HAP-1 (cell line): ENCODE data around the gene HMGXB3.

Source experiments
- DNase-seq, 2 experiments: peaks; one replicate each; pipeline ENCODE4 v3.0.0-alpha.2; 2016 to 2020; ENCODE audit warnings: low spot score in 2 of 2
- H3K27me3 ChIP-seq: fragments of 250-450 bp; sonication (Bioruptor Pico); 2 replicates; pipeline ENCODE4 v1.5.1; 2020; ENCODE audit warnings: low read depth, mild to moderate bottlenecking, moderate library complexity
- H3K36me3 ChIP-seq: fragments of 250-450 bp; sonication (Bioruptor Pico); replicated peaks from 2 replicates; pipeline ENCODE4 v1.5.1; 2020; ENCODE audit warnings: mild to moderate bottlenecking
- H3K4me1 ChIP-seq: fragments of 250-450 bp; sonication (Bioruptor Pico); 2 replicates; pipeline ENCODE4 v1.5.1; 2020; ENCODE audit warnings: mild to moderate bottlenecking
- H3K4me3 ChIP-seq: fragments of 250-450 bp; sonication (Bioruptor Pico); 2 replicates; pipeline ENCODE4 v1.5.1; 2020; ENCODE audit warnings: mild to moderate bottlenecking, moderate library complexity
- H3K9me3 ChIP-seq: fragments of 250-450 bp; sonication (Bioruptor Pico); 2 replicates; pipeline ENCODE4 v1.5.1; 2020; ENCODE audit warnings: mild to moderate bottlenecking, moderate library complexity
- in situ Hi-C: fragments of 300-500 bp; cut with MboI; formaldehyde crosslinking; loops from 3 replicates; pipeline ENCODE4 v1.14.3; 2020; ENCODE audit warnings: low sequenced_read_pairs, inconsistent platforms, mixed read lengths

HMGXB3 gene

GRCh38 chr5:149996205-149996890, 4.2 kb upstream of the HMGXB3 start:
- Histone ChIP-seq H3K36me3 (no peaks in the 10 kb centered on the region; the same call in 1 of the 2 replicates), H3K9me3 (no peaks in the 10 kb centered on the region), H3K4me3 (no peak overlapping the region), H3K27me3 (no peaks in the 10 kb centered on the region), H3K4me1 (peaks cover 2% of the 10 kb centered on the region; the same call in 1 of the 2 replicates)
- no peak for DNase-seq
- in situ Hi-C loops, result loop anchor here (5.0 kb wide), 1 partner anchor 159 kb away; no protein-coding TSS in a partner anchor

GRCh38 chr5:149998281-149998680, 2.3 kb upstream of the HMGXB3 start:
- H3K27me3 ChIP-seq, result no peaks in the 10 kb centered on the region
- H3K4me1 ChIP-seq, result peaks cover 10% of the 10 kb centered on the region
- in situ Hi-C loops, result loop anchor here (5.0 kb wide), 1 partner anchor 161 kb away; no protein-coding TSS in a partner anchor
- no peaks in the 10 kb centered on the region for H3K9me3 ChIP-seq
- no peaks in the 10 kb centered on the region; the same call in 1 of the 2 replicates for H3K36me3 ChIP-seq
- DNase-seq, result no peak
- no peak overlapping the region for H3K4me3 ChIP-seq

- Histone ChIP-seq H3K9me3 (no peaks in the 10 kb centered on the region), H3K27me3 (no peaks in the 10 kb centered on the region), H3K4me3 (peak overlapping the region; percentile 85), H3K36me3 (peaks cover 1% of the 10 kb centered on the region), H3K4me1 (peaks cover 10% of the 10 kb centered on the region)
- in situ Hi-C loops, result loop anchor here (5.0 kb wide), 1 partner anchor 162 kb away; no protein-coding TSS in a partner anchor
- DNase-seq, result no peak
Measured at GRCh38 chr5:149999359-149999758, 1.2 kb upstream of the HMGXB3 start.

- peaks cover 10% of the 10 kb centered on the region for H3K4me1 ChIP-seq
- peaks cover 6% of the 10 kb centered on the region for H3K36me3 ChIP-seq
- DNase-seq, result no peak
- peak overlapping the region; percentile 85 for H3K4me3 ChIP-seq
- in situ Hi-C loops, result loop anchor here (5.0 kb wide), 1 partner anchor 163 kb away; no protein-coding TSS in a partner anchor
- H3K9me3 ChIP-seq, result no peaks in the 10 kb centered on the region
- H3K27me3 ChIP-seq, result no peaks in the 10 kb centered on the region
Measured at GRCh38 chr5:149999866-150000255, 678 bp upstream of the HMGXB3 start.

GRCh38 chr5:150000990-150001659, 586 bp downstream of the HMGXB3 start:
- peak in 1 of 2 experiments; percentile 51 for DNase-seq
- in situ Hi-C loops, result no loop called here
- Histone ChIP-seq H3K27me3 (no peaks in the 10 kb centered on the region), H3K4me1 (peaks cover 10% of the 10 kb centered on the region), H3K9me3 (no peaks in the 10 kb centered on the region), H3K36me3 (peaks cover 17% of the 10 kb centered on the region), H3K4me3 (peak overlapping the region; percentile 85)

GRCh38 chr5:150001660-150002486, 1.3 kb downstream of the HMGXB3 start:
- H3K4me1 ChIP-seq, result peaks cover 10% of the 10 kb centered on the region
- no peaks in the 10 kb centered on the region for H3K9me3 ChIP-seq
- in situ Hi-C loops, result no loop called here
- peak overlapping the region; percentile 85 for H3K4me3 ChIP-seq
- no peaks in the 10 kb centered on the region for H3K27me3 ChIP-seq
- DNase-seq, result peak; percentile 76 to 79
- H3K36me3 ChIP-seq, result peaks cover 24% of the 10 kb centered on the region

- DNase-seq, result no peak
- peaks cover 67% of the 10 kb centered on the region for H3K36me3 ChIP-seq
- in situ Hi-C loops, result no loop called here
- H3K4me1 ChIP-seq, result peaks cover 8% of the 10 kb centered on the region
- no peak overlapping the region for H3K4me3 ChIP-seq
- H3K27me3 ChIP-seq, result no peaks in the 10 kb centered on the region
- H3K9me3 ChIP-seq, result no peaks in the 10 kb centered on the region
Measured at GRCh38 chr5:150006318-150006717, 5.8 kb downstream of the HMGXB3 start.

- Histone ChIP-seq H3K27me3 (no peaks in the 10 kb centered on the region), H3K36me3 (peaks cover 71% of the 10 kb centered on the region), H3K9me3 (no peaks in the 10 kb centered on the region), H3K4me3 (no peak overlapping the region), H3K4me1 (peaks cover 5% of the 10 kb centered on the region)
- in situ Hi-C loops, result no loop called here
- DNase-seq, result no peak
Measured at GRCh38 chr5:150007050-150007449, 6.5 kb downstream of the HMGXB3 start.

- H3K27me3 ChIP-seq, result no peaks in the 10 kb centered on the region
- H3K4me3 ChIP-seq, result no peak overlapping the region
- peaks cover 93% of the 10 kb centered on the region for H3K36me3 ChIP-seq
- no peak for DNase-seq
- in situ Hi-C loops, result no loop called here
- no peaks in the 10 kb centered on the region for H3K4me1 ChIP-seq
- no peaks in the 10 kb centered on the region for H3K9me3 ChIP-seq
Measured at GRCh38 chr5:150009671-150010387, 9.3 kb downstream of the HMGXB3 start.

GRCh38 chr5:150013931-150014330, 13.4 kb downstream of the HMGXB3 start:
- in situ Hi-C loops, result no loop called here
- H3K36me3 ChIP-seq, result peaks cover 65% of the 10 kb centered on the region
- H3K4me3 ChIP-seq, result no peak overlapping the region

GRCh38 chr5:150014456-150014855, 13.9 kb downstream of the HMGXB3 start:
- in situ Hi-C loops, result no loop called here
- Histone ChIP-seq H3K36me3 (peaks cover 64% of the 10 kb centered on the region), H3K27me3 (no peaks in the 10 kb centered on the region), H3K4me3 (no peak overlapping the region), H3K4me1 (peaks cover 3% of the 10 kb centered on the region; the same call in 1 of the 2 replicates), H3K9me3 (no peaks in the 10 kb centered on the region)
- DNase-seq, result no peak

More at GRCh38 chr5:150013931-150014330, 13.4 kb downstream of the HMGXB3 start:
- Histone ChIP-seq H3K9me3 (no peaks in the 10 kb centered on the region), H3K27me3 (no peaks in the 10 kb centered on the region), H3K4me1 (peaks cover 3% of the 10 kb centered on the region; the same call in 1 of the 2 replicates)
- no peak for DNase-seq

- H3K4me3 ChIP-seq, result no peak overlapping the region
- in situ Hi-C loops, result no loop called here
- peaks cover 3% of the 10 kb centered on the region; the same call in 1 of the 2 replicates for H3K4me1 ChIP-seq
- H3K27me3 ChIP-seq, result no peaks in the 10 kb centered on the region
- DNase-seq, result no peak
- no peaks in the 10 kb centered on the region for H3K9me3 ChIP-seq
- H3K36me3 ChIP-seq, result peaks cover 65% of the 10 kb centered on the region
Measured at GRCh38 chr5:150015415-150015814, 14.9 kb downstream of the HMGXB3 start.

GRCh38 chr5:150016537-150016936, 16.0 kb downstream of the HMGXB3 start:
- Histone ChIP-seq H3K9me3 (no peaks in the 10 kb centered on the region), H3K4me1 (peaks cover 3% of the 10 kb centered on the region; the same call in 1 of the 2 replicates), H3K27me3 (no peaks in the 10 kb centered on the region), H3K36me3 (peaks cover 64% of the 10 kb centered on the region), H3K4me3 (no peak overlapping the region)
- no peak for DNase-seq
- in situ Hi-C loops, result no loop called here
